HepG2 (cell line): ENCODE measurements around the gene CCDC6. TPM values are rescaled to one million over a fixed set of nuclear protein-coding genes. Genes with fewer than 3 reads are reported as not detected.

Source experiments
- ATAC-seq: fragments of 200-7000 bp; cut with Tn5 transposase; 3 replicates; pipeline ENCODE4 v1.9.1; 2020; ENCODE audit warnings: mild to moderate bottlenecking, moderate library complexity
- BruUV-seq: library from RNA; stranded (reverse); fragments of 400-500 nt; replicated peaks from 2 replicates; lab custom pipeline; 2021; lab: Mats Ljungman, UMichigan
- CTCF ChIA-PET: fragments of 300-600 bp; formaldehyde crosslinking; extraction: SDS; loops from one replicate; lab custom pipeline; 2021; ENCODE audit warnings: low total read pairs, inconsistent platforms, low intra/inter-chr PET ratio; lab: Yijun Ruan, JAX
- POLR2A ChIA-PET: fragments of 350-600 bp; sonication (Branson Sonifier 250); formaldehyde crosslinking; loops from one replicate; lab custom pipeline; 2020; ENCODE audit warnings: antibody characterized with exemption, inconsistent platforms; lab: Yijun Ruan, JAX
- DNase-seq: peaks from one replicate; pipeline ENCODE4 v3.0.0-alpha.2; 2015; ENCODE audit warnings: low spot score
- FAIRE-seq: peaks from 3 replicates; lab custom pipeline; 2011; peaks lifted over from hg19 to GRCh38; lab: Jason Lieb, UNC
- H2AFZ ChIP-seq: one replicate; pipeline ENCODE4 v1.6.1; 2011; ENCODE audit warnings: low read length, inconsistent platforms
- H3K27ac ChIP-seq: fragments of 300-600 bp; 3 replicates; pipeline ENCODE4 v1.8.0; 2011; ENCODE audit warnings: mixed run types, mild to moderate bottlenecking, mixed read lengths, low read length, inconsistent platforms; ENCODE audit not compliant: insufficient read depth; ENCODE audit errors: extremely low read length
- H3K27me3 ChIP-seq, 2 experiments: fragments of 200-600 bp in 1 of 2; 2 replicates in 1 of 2; 3 replicates in 1 of 2; pipeline versions ENCODE4 v1.6.0 to v1.8.0; 2011; ENCODE audit warnings: low read length in 2 of 2, mild to moderate bottlenecking in 2 of 2, moderate library complexity in 2 of 2, inconsistent platforms in 1 of 2; ENCODE audit not compliant: insufficient read depth in 2 of 2, control insufficient read depth in 1 of 2
- H3K36me3 ChIP-seq, 2 experiments: fragments of 200-600 bp in 1 of 2; replicated peaks in 1 of 2; 2 replicates in 1 of 2; 3 replicates in 1 of 2; pipeline versions ENCODE4 v1.5.1 to v1.8.0; 2011; ENCODE audit warnings: low read length in 2 of 2, inconsistent platforms in 1 of 2; ENCODE audit not compliant: insufficient read depth in 2 of 2, control insufficient read depth in 1 of 2
- H3K4me1 ChIP-seq: 2 replicates; pipeline ENCODE4 v1.5.1; 2012; ENCODE audit warnings: low read length, inconsistent platforms; ENCODE audit not compliant: insufficient read depth
- H3K4me2 ChIP-seq: 2 replicates; pipeline ENCODE4 v1.6.0; 2011; ENCODE audit warnings: low read depth, low read length, inconsistent platforms
- H3K4me3 ChIP-seq, 3 experiments: fragments of 200-600 bp in 1 of 3; sonication (generic), shearing (Covaris generic) in 1 of 3; replicated peaks in 1 of 3; 2 replicates each; pipeline ENCODE4 v1.5.1; 2011 to 2016; ENCODE audit warnings: low read length in 3 of 3, inconsistent platforms in 2 of 3, low read depth in 2 of 3, mild to moderate bottlenecking in 2 of 3, control low read depth in 1 of 3, mixed read lengths in 1 of 3; ENCODE audit not compliant: insufficient read depth in 1 of 3
- H3K79me2 ChIP-seq: one replicate; pipeline ENCODE4 v1.6.1; 2011; ENCODE audit warnings: low read length, inconsistent platforms; ENCODE audit not compliant: insufficient read depth
- H3K9ac ChIP-seq: 2 replicates; pipeline ENCODE4 v1.6.0; 2011; ENCODE audit warnings: mild to moderate bottlenecking, low read depth, low read length, inconsistent platforms; ENCODE audit not compliant: insufficient read depth
- H3K9me3 ChIP-seq: 2 replicates; pipeline ENCODE4 v1.5.1; 2012; ENCODE audit warnings: mild to moderate bottlenecking, low read length
- H4K20me1 ChIP-seq: 2 replicates; pipeline ENCODE4 v1.6.0; 2011; ENCODE audit warnings: inconsistent platforms, mild to moderate bottlenecking, low read length, moderate library complexity; ENCODE audit not compliant: insufficient read depth
- ATF7 ChIP-seq, 2 experiments: fragments of 450-650 bp in 1 of 2; sonication (generic) in 1 of 2; formaldehyde crosslinking in 1 of 2; IDR thresholded peaks; 2 replicates each; pipeline versions ENCODE4 v1.4.0 to v1.6.1; 2016 to 2020; ENCODE audit warnings: antibody characterized with exemption in 1 of 2, mild to moderate bottlenecking in 1 of 2, missing genetic modification reagents in 1 of 2
- IKZF4 ChIP-seq: sonication (generic); formaldehyde crosslinking; IDR thresholded peaks from 2 replicates; pipeline ENCODE4 v1.5.1; 2020; ENCODE audit warnings: borderline replicate concordance, mild to moderate bottlenecking, low read depth, missing genetic modification reagents; ENCODE audit errors: not compliant biosample characterization
- IRF2 ChIP-seq: IDR thresholded peaks from 2 replicates; pipeline ENCODE4 v1.6.1; 2018; ENCODE audit warnings: missing genetic modification reagents, missing compliant biosample characterization
- KAT7 ChIP-seq: IDR thresholded peaks from 2 replicates; pipeline ENCODE4 v1.6.1; 2018; ENCODE audit warnings: borderline replicate concordance, missing compliant biosample characterization
- MAFK ChIP-seq, 2 experiments: IDR thresholded peaks in 1 of 2; conservative IDR thresholded peaks in 1 of 2; 2 replicates each; pipeline ENCODE4 v1.6.1; 2011; ENCODE audit warnings: improper control_type of control experiment in 2 of 2, low read length in 2 of 2
- MIXL1 ChIP-seq: IDR thresholded peaks from 2 replicates; pipeline ENCODE4 v1.6.1; 2016
- NFE2 ChIP-seq: sonication (generic); formaldehyde crosslinking; IDR thresholded peaks from 2 replicates; pipeline ENCODE4 v1.4.0; 2020; ENCODE audit warnings: missing genetic modification reagents
- NR2F2 ChIP-seq: IDR thresholded peaks from 2 replicates; pipeline ENCODE4 v1.6.1; 2012; ENCODE audit warnings: low read depth, inconsistent platforms, borderline replicate concordance
- NRL ChIP-seq: sonication (generic); formaldehyde crosslinking; IDR thresholded peaks from 2 replicates; pipeline ENCODE4 v1.5.0; 2020; ENCODE audit warnings: missing genetic modification reagents, mild to moderate bottlenecking, moderate library complexity, borderline replicate concordance
- PTBP1 ChIP-seq: fragments of 200-400 bp; formaldehyde crosslinking; IDR thresholded peaks from 2 replicates; pipeline ENCODE4 v1.6.1; 2018; ENCODE audit warnings: low read length, low read depth; ENCODE audit not compliant: poor library complexity, severe bottlenecking
- REXO4 ChIP-seq: sonication (generic); formaldehyde crosslinking; IDR thresholded peaks from 2 replicates; pipeline ENCODE4 v1.8.0; 2022; ENCODE audit warnings: missing genetic modification reagents, mild to moderate bottlenecking, borderline replicate concordance
- SKIL ChIP-seq: sonication (generic); formaldehyde crosslinking; IDR thresholded peaks from 2 replicates; pipeline ENCODE4 v1.8.0; 2022; ENCODE audit warnings: missing genetic modification reagents, mild to moderate bottlenecking, moderate library complexity, borderline replicate concordance
- SMC3 ChIP-seq: IDR thresholded peaks from 2 replicates; pipeline ENCODE4 v1.6.1; 2011; ENCODE audit warnings: low read length, improper control_type of control experiment
- SNAPC2 ChIP-seq: sonication (generic); formaldehyde crosslinking; IDR thresholded peaks from 2 replicates; pipeline ENCODE4 v1.8.1; 2022; ENCODE audit warnings: mild to moderate bottlenecking, missing genetic modification reagents
- THRA ChIP-seq: sonication (generic); formaldehyde crosslinking; IDR thresholded peaks from 2 replicates; pipeline ENCODE4 v1.4.0; 2020; ENCODE audit warnings: missing genetic modification reagents, borderline replicate concordance
- U2AF2 ChIP-seq: fragments of 200-400 bp; formaldehyde crosslinking; IDR thresholded peaks from 2 replicates; pipeline ENCODE4 v1.6.1; 2017; ENCODE audit warnings: low read depth, mild to moderate bottlenecking, low read length
- ZBTB38 ChIP-seq: sonication (generic); formaldehyde crosslinking; IDR thresholded peaks from 2 replicates; pipeline ENCODE4 v1.5.1; 2020; ENCODE audit warnings: mild to moderate bottlenecking, missing genetic modification reagents
- ZBTB42 ChIP-seq: sonication (generic); formaldehyde crosslinking; IDR thresholded peaks from 2 replicates; pipeline ENCODE4 v1.5.0; 2020; ENCODE audit warnings: mild to moderate bottlenecking, missing genetic modification reagents
- ZFY ChIP-seq: sonication (generic); formaldehyde crosslinking; IDR thresholded peaks from 2 replicates; pipeline ENCODE4 v1.4.0; 2020; ENCODE audit warnings: missing genetic modification reagents
- ZNF331 ChIP-seq: sonication (generic); formaldehyde crosslinking; IDR thresholded peaks from 2 replicates; pipeline ENCODE4 v1.4.0; 2020; ENCODE audit warnings: missing genetic modification reagents
- ZNF446 ChIP-seq: sonication (generic); formaldehyde crosslinking; IDR thresholded peaks from 2 replicates; pipeline ENCODE4 v1.5.0; 2020; ENCODE audit warnings: mild to moderate bottlenecking, missing genetic modification reagents
- ZNF563 ChIP-seq: sonication (generic); formaldehyde crosslinking; IDR thresholded peaks from 2 replicates; pipeline ENCODE4 v1.8.0; 2022; ENCODE audit warnings: mild to moderate bottlenecking, moderate library complexity, missing genetic modification reagents
- ZNF761 ChIP-seq: sonication (generic); formaldehyde crosslinking; conservative IDR thresholded peaks from 2 replicates; pipeline ENCODE4 v1.4.0; 2020; ENCODE audit warnings: mild to moderate bottlenecking, missing genetic modification reagents
- WGBS: methylation state at CpG from one replicate; pipeline ENCODE4 v1.1.6; 2017; ENCODE audit warnings: low lambda C conversion rate; 5-methylcytosine and 5-hydroxymethylcytosine counted together
- in situ Hi-C: cut with HindIII; loops from 2 replicates; pipeline ENCODE4 v1.10.0; 2017; ENCODE audit warnings: low pct_unique_long_range_greater_than_20kb; ENCODE audit not compliant: extremely low pct_ligation_motif_present
- intact Hi-C: fragments of 100-400 bp; cut with micrococcal nuclease; formaldehyde crosslinking; loops from one replicate; pipeline ENCODE4 v1.10.0; 2022; ENCODE audit not compliant: unreplicated experiment
- polyA plus RNA-seq, 8 experiments: library from polyadenylated mRNA; depleted of rRNA in 3 of 8; stranded (reverse) in 7 of 8; unstranded in 1 of 8; fragments of >200 nt; fragmentation: Illumina TruSeq in 4 of 8; extraction: Trizol in 4 of 8; gene quantifications; 2 replicates each; pipeline versions ENCODE4 v1.2.1 to v1.2.3, GENCODE V29; 2011 to 2016; ENCODE audit warnings: low read depth in 4 of 8, missing spikeins in 1 of 8, mixed read lengths in 1 of 8; ENCODE audit not compliant: insufficient read depth in 1 of 8
- total RNA-seq, 5 experiments: library from RNA; depleted of rRNA; stranded (reverse); fragments of >200 nt; fragmentation: Illumina TruSeq; extraction: Trizol; gene quantifications; 2 replicates each; pipeline ENCODE4 v1.2.3, GENCODE V29; 2016; ENCODE audit warnings: low read depth in 1 of 5

The CCDC6 gene
- total and polyA plus RNA-seq, 2 of the 13 experiments (the other 11 are each of a cell fraction or from before 2014, with no cell fraction given), result 17.9 to 18.3 TPM

- TF ChIP-seq U2AF2 (no peak), MIXL1 (CRISPR knock-in tag) (peak; percentile 81; the same call in 1 of the 2 replicates), SNAPC2 (CRISPR knock-in tag) (no peak), REXO4 (CRISPR knock-in tag) (no peak), NR2F2 (peak; percentile 85), PTBP1 (no peak), ATF7 (IDR thresholded peaks at IDR 0.05) (no peak), ATF7 (CRISPR knock-in tag; IDR thresholded peaks at IDR 0.05) (no peak), THRA (CRISPR knock-in tag) (peak; percentile 58; the same call in 1 of the 2 replicates), IKZF4 (CRISPR knock-in tag) (no peak), ZNF563 (CRISPR knock-in tag) (no peak), ZBTB42 (CRISPR knock-in tag) (no peak), ZNF331 (peak; percentile 70; the same call in 1 of the 2 replicates)
These were observed 10.7 kb downstream of the CCDC6 start (continued) for GRCh38 chr10:59895629-59896116.

- POLR2A ChIA-PET, result interaction anchor here (2.7 kb wide), 1 partner anchor 12 kb away, joined by 19 read pairs; the partner anchor contains the start of gene CCDC6
- Histone ChIP-seq H3K4me2 (no peak overlapping the region), H3K27ac (no peak overlapping the region), H3K36me3 (0 out of 5 replicates have a peak, but pooled peaks cover 1 to 5% of the 10 kb centered on the region in 2 experiments), H3K27me3 (no peaks in the 10 kb centered on the region), H3K9ac (no peak overlapping the region), H4K20me1 (peaks cover 24% of the 10 kb centered on the region), H3K4me1 (peaks cover 31% of the 10 kb centered on the region), H3K9me3 (no peaks in the 10 kb centered on the region), H3K4me3 (no peak overlapping the region), H2AFZ (no peak overlapping the region), H3K79me2 (peaks cover 75% of the 10 kb centered on the region)
- ATAC-seq, result no peak
- intact Hi-C loops (no loop called here), in situ Hi-C loops (no loop called here)
- DNase-seq, result no peak
- WGBS, result 92% methylated on average over 4 of the region's 4 CpGs
- no peak for FAIRE-seq
- CTCF ChIA-PET, result no interaction called here
- BruUV-seq, result no TSS peak
- no peak for TF ChIP-seq ZNF446
- no peak for TF ChIP-seq SMC3
- no peak for TF ChIP-seq NRL (CRISPR knock-in tag)
- no peak for TF ChIP-seq SKIL
- no peak for TF ChIP-seq IRF2 (CRISPR knock-in tag)
- TF ChIP-seq KAT7 (CRISPR knock-in tag), result no peak
- TF ChIP-seq ZBTB38 (CRISPR knock-in tag), result no peak
- no peak for TF ChIP-seq MAFK (conservative IDR thresholded peaks at IDR 0.05 in 1 of 2, IDR thresholded peaks at IDR 0.05 in 1 of 2; ENCODE audit: low read length in 2 of 2)
- TF ChIP-seq ZNF761, result no peak
- TF ChIP-seq ZFY (CRISPR knock-in tag), result no peak
- no peak for TF ChIP-seq NFE2 (CRISPR knock-in tag)
These were observed 12.2 kb downstream of the CCDC6 start for GRCh38 chr10:59894114-59894513.
